DMS53 (cell line): ENCODE results near the gene CNNM1.

Experiments used
- DNase-seq: peaks from one replicate; lab custom pipeline; 2025; lab: John Stamatoyannopoulos, UW

The CNNM1 gene

GRCh38 chr10:99337901-99338300, 8.7 kb downstream of the CNNM1 start:
- no peak for DNase-seq

- DNase-seq, result no peak
Observed at GRCh38 chr10:99339077-99339476, 9.9 kb downstream of the CNNM1 start.

- DNase-seq, result no peak
Observed at GRCh38 chr10:99339563-99340047, 10.4 kb downstream of the CNNM1 start.

- DNase-seq, result no peak
Observed at GRCh38 chr10:99340650-99341049, 11.5 kb downstream of the CNNM1 start.

GRCh38 chr10:99341248-99341647, 12.1 kb downstream of the CNNM1 start:
- no peak for DNase-seq

GRCh38 chr10:99341860-99342490, 12.8 kb downstream of the CNNM1 start:
- DNase-seq, result no peak

GRCh38 chr10:99343262-99343661, 14.1 kb downstream of the CNNM1 start:
- no peak for DNase-seq

GRCh38 chr10:99344715-99345114, 15.6 kb downstream of the CNNM1 start:
- DNase-seq, result no peak

- DNase-seq, result peak; percentile 32
Observed at GRCh38 chr10:99345350-99345749, 16.2 kb downstream of the CNNM1 start.

- peak; percentile 43 for DNase-seq
Observed at GRCh38 chr10:99346247-99346646, 17.1 kb downstream of the CNNM1 start.

- no peak for DNase-seq
Observed at GRCh38 chr10:99347672-99348071, 18.5 kb downstream of the CNNM1 start.

- no peak for DNase-seq
Observed at GRCh38 chr10:99353182-99353581, 24.0 kb downstream of the CNNM1 start.

- DNase-seq, result no peak
Observed at GRCh38 chr10:99357691-99358090, 28.5 kb downstream of the CNNM1 start.

- DNase-seq, result no peak
Observed at GRCh38 chr10:99358101-99358500, 28.9 kb downstream of the CNNM1 start.

- DNase-seq, result no peak
Observed at GRCh38 chr10:99360934-99361333, 31.8 kb downstream of the CNNM1 start.

GRCh38 chr10:99364125-99364524, 35.0 kb downstream of the CNNM1 start:
- DNase-seq, result no peak

GRCh38 chr10:99365311-99365710, 36.2 kb downstream of the CNNM1 start:
- DNase-seq, result no peak

- no peak for DNase-seq
Observed at GRCh38 chr10:99365736-99366135, 36.6 kb downstream of the CNNM1 start.

- DNase-seq, result no peak
Observed at GRCh38 chr10:99366666-99367065, 37.5 kb downstream of the CNNM1 start.

GRCh38 chr10:99368646-99369045, 39.5 kb downstream of the CNNM1 start:
- no peak for DNase-seq

GRCh38 chr10:99369126-99369525, 40.0 kb downstream of the CNNM1 start:
- DNase-seq, result no peak

- DNase-seq, result no peak
Observed at GRCh38 chr10:99369551-99369950, 40.4 kb downstream of the CNNM1 start.

- DNase-seq, result peak; percentile 65
Observed at GRCh38 chr10:99370993-99371392, 41.8 kb downstream of the CNNM1 start.

- DNase-seq, result no peak
Observed at GRCh38 chr10:99372546-99373271, 43.6 kb downstream of the CNNM1 start.
